DND-41 (cell line): ENCODE results near the gene COX6B2.

ENCODE experiments used
- EZH2 ChIP-seq: IDR thresholded peaks from 3 replicates; pipeline ENCODE4 v1.6.1; 2012; ENCODE audit warnings: borderline replicate concordance, low read depth, mild to moderate bottlenecking, moderate library complexity, low read length, inconsistent platforms; ENCODE audit not compliant: severe bottlenecking
- TF ChIP-seq, protein P1 (sequence below): IDR thresholded peaks from 2 replicates; pipeline ENCODE4 v1.5.1; 2012; ENCODE audit warnings: borderline replicate concordance, low read length, moderate library complexity, mild to moderate bottlenecking; ENCODE audit not compliant: poor library complexity, severe bottlenecking; ENCODE audit errors: extremely low read depth

DNA sequence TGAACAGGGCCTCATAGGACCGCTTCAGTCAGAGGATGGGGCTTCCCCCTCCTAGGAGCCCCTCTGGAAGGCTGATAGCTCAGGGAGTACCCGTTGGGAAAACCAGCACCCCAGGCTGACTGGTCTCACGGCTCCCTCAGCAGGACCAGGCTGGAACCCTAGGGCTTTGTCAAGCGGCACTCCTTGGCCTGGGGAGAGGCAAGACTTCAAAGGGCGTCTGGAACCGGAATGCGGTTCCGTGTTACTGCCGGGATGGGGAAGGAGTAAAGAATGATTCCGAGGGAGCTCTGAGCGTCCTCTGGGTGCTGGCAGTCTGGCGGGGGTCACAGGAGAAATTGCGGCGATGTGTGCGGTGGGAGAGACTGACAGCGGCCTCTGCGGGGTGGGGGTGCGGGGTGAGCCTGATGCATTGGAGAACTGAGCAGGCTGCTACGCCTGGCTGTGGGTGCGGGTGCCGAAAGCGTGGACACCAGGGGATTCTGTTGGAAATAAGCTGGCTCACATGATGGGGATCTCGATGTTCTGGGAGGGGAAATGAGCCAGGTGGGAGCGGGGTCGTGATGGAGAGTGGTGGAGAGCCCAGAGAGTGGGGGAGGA, 1.9 kb downstream of the COX6B2 start:
- TF ChIP-seq, protein P1, sequence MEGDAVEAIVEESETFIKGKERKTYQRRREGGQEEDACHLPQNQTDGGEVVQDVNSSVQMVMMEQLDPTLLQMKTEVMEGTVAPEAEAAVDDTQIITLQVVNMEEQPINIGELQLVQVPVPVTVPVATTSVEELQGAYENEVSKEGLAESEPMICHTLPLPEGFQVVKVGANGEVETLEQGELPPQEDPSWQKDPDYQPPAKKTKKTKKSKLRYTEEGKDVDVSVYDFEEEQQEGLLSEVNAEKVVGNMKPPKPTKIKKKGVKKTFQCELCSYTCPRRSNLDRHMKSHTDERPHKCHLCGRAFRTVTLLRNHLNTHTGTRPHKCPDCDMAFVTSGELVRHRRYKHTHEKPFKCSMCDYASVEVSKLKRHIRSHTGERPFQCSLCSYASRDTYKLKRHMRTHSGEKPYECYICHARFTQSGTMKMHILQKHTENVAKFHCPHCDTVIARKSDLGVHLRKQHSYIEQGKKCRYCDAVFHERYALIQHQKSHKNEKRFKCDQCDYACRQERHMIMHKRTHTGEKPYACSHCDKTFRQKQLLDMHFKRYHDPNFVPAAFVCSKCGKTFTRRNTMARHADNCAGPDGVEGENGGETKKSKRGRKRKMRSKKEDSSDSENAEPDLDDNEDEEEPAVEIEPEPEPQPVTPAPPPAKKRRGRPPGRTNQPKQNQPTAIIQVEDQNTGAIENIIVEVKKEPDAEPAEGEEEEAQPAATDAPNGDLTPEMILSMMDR = no peak
- TF ChIP-seq EZH2 = no peak
